Retinal pigment epithelial cell (primary cell): Measurements from ENCODE around the gene RPS25.
"Not testable (repeated sequence)": the region's sequence is repeated elsewhere in the genome, so short reads cannot be mapped to it uniquely, and the experiment has no call there.

Source experiments
- DNase-seq: peaks from one replicate; pipeline ENCODE4 v3.0.0-alpha.2; 2010; ENCODE audit warnings: low read depth
- H3K4me3 ChIP-seq: 2 replicates; pipeline ENCODE4 v1.5.1; 2011; ENCODE audit warnings: mild to moderate bottlenecking, low read length, control low read depth, moderate library complexity
- TF ChIP-seq, protein P1 (sequence below): conservative IDR thresholded peaks from 2 replicates; pipeline ENCODE4 v1.5.1; 2011; ENCODE audit warnings: low read depth, low read length, control low read depth, inconsistent platforms

The RPS25 gene

GRCh38 chr11:119025099-119025473 is 6.9 kb upstream of the RPS25 start:
- TF ChIP-seq, protein P1, sequence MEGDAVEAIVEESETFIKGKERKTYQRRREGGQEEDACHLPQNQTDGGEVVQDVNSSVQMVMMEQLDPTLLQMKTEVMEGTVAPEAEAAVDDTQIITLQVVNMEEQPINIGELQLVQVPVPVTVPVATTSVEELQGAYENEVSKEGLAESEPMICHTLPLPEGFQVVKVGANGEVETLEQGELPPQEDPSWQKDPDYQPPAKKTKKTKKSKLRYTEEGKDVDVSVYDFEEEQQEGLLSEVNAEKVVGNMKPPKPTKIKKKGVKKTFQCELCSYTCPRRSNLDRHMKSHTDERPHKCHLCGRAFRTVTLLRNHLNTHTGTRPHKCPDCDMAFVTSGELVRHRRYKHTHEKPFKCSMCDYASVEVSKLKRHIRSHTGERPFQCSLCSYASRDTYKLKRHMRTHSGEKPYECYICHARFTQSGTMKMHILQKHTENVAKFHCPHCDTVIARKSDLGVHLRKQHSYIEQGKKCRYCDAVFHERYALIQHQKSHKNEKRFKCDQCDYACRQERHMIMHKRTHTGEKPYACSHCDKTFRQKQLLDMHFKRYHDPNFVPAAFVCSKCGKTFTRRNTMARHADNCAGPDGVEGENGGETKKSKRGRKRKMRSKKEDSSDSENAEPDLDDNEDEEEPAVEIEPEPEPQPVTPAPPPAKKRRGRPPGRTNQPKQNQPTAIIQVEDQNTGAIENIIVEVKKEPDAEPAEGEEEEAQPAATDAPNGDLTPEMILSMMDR: no peak
- DNase-seq: no peak

DNA sequence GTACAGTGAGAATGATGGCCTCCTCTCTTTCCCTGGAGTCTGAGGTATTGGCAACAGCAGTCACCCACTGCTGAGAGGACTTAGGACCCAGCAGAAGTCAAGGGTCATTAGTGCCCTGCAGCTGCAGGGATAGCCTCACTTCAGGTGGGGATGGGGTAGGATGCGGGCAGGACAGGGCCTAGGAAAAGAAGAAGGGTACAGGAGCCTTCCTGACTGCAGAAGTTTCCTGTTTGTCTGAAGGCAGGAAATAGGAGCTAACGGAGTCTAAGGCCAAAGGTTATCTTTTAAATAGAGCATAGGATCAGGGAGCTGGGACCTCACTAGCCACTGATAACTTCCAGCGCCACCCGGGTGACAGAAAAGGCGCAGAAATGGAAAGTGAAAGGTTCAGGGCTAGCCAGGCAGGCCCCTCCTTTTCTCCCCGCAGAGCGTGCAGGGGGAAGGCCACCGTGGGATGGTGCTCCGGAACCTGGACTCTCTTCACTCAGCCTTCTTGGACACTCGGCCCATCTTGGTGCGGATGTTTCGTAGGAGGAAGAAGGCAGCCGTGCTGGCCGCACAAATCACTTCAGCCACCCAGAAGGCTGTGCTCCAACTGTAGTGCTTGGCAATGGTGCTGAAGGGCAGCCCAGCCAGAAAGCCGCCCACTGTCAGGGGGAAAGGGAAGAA is 6.4 kb upstream of the RPS25 start:
- no peak overlapping the region for H3K4me3 ChIP-seq
- no peak for DNase-seq

More at GRCh38 chr11:119025099-119025473, 6.9 kb upstream of the RPS25 start:
- H3K4me3 ChIP-seq: no peak overlapping the region

GRCh38 chr11:119023741-119024140 is 5.6 kb upstream of the RPS25 start:
- DNase-seq: no peak
- TF ChIP-seq, protein P1: no peak

More for the DNA sequence above, 6.4 kb upstream of the RPS25 start:
- TF ChIP-seq, protein P1: no peak

DNA sequence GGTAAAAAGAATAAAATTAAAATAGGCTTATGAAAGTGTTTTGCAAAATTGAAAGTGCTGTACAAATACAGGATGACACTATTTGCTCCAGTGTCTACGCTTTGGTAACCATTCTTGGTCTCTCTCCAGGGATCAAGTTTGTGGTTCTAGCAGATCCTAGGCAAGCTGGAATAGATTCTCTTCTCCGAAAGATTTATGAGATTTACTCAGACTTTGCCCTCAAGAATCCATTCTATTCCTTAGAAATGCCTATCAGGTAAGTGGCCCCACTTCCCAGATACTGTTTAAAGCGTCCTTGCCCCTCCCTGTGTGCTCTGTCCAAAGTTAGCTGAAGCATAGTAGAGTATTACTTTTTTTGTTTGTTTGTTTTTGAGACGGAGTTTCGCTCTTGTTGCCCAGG is 3.5 kb upstream of the RPS25 start:
- no peak overlapping the region for H3K4me3 ChIP-seq
- TF ChIP-seq, protein P1: no peak
- DNase-seq: no peak

More at GRCh38 chr11:119023741-119024140, 5.6 kb upstream of the RPS25 start:
- no peak overlapping the region for H3K4me3 ChIP-seq

DNA sequence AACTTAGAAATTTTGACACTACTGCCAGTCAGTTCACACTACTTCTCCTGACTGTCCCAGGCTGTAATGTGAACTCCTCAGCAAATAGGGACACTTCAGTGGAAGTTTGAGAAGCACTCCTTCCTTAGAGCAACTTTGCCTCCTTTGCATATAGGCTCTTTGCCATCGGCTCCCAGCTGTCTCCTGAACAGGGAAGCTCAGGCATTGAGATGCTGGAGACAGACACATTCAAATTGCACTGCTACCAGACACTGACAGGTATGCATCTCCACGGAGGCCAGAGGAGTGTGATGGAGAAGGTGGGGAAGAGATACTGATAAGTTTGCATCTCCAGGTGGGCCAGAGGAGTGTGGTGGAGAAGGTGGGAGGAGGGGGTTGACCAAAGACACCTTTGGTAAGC is 1.9 kb upstream of the RPS25 start:
- no peak for DNase-seq
- TF ChIP-seq, protein P1: no peak
- peak overlapping the region; percentile 97 for H3K4me3 ChIP-seq

GRCh38 chr11:119017377-119017776 is 766 bp downstream of the RPS25 start:
- H3K4me3 ChIP-seq: peak overlapping the region; percentile 97
- DNase-seq: not testable (repeated sequence)

- TF ChIP-seq, protein P1: no peak
- H3K4me3 ChIP-seq: peak overlapping the region; percentile 97
These were observed 1.7 kb downstream of the RPS25 start for GRCh38 chr11:119016216-119017009.

More at GRCh38 chr11:119016216-119017009, 1.7 kb downstream of the RPS25 start:
- no peak for DNase-seq
